ENCODE data around the gene RELN.

GRCh38 chr7:103698064-103698463 lies 291.4 kb downstream of the RELN start:
- no peak for TF ChIP-seq CTCF (IDR thresholded peaks at IDR 0.05)
- no peak for TF ChIP-seq POLR2A (IDR thresholded peaks at IDR 0.05)
